GM18867 (cell line): ENCODE data around the gene OR2G6.
"Not testable (repeated sequence)": the region's sequence is repeated elsewhere in the genome, so short reads cannot be mapped to it uniquely, and the experiment has no call there.

ENCODE experiments used
- ATAC-seq: cut with Tn5 transposase; IDR thresholded peaks from one replicate; pipeline ENCODE4 v1.9.1; 2021; ENCODE audit warnings: mild to moderate bottlenecking, moderate library complexity; ENCODE audit not compliant: unreplicated experiment

The OR2G6 gene

DNA sequence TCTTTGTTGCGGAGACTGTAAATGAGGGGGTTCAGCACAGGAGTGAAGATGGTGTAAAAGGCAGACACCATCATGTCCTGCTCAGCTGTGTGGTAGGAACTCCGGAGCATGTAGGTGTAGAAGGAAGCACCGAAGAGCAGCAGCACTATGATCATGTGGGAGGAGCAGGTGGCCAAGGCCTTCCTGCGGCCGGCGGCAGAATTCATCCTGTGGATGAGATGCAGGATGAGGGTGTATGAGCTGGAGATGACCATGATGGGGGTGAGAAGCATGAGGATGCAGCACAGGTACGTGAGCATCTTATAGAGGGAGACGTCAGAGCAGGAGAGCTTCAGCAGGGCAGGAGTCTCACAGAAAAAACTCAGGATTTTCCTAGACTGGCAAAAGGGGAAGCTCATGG, 66.0 kb downstream of the OR2G6 start:
- not testable (repeated sequence) for ATAC-seq

DNA sequence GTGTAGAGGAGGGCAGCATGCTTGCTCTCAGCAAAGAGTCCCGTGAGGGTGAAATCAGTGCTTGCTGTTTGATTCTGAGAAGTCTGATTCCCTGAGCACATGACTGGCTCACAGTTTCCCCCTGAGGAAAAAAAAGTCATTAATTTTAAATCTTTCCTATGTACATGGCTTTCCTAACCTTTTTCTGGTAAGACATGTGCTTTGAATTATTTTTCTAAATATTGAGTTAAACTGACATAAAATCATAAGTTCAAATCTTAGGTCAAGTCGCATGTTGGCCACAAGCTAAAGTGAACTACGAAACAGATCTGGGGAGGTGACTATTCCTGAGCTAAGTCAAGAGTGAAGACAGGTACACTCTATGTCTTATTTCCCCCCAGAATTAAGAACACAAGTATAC, 66.8 kb downstream of the OR2G6 start, which contains the start of gene OR2T34:
Gene OR2T34, minus strand, starts transcription at position 101 of the 400 bp plus-strand sequence. Its CDS starts 0 bp downstream, at position 101.
- ATAC-seq: not testable (repeated sequence)

DNA sequence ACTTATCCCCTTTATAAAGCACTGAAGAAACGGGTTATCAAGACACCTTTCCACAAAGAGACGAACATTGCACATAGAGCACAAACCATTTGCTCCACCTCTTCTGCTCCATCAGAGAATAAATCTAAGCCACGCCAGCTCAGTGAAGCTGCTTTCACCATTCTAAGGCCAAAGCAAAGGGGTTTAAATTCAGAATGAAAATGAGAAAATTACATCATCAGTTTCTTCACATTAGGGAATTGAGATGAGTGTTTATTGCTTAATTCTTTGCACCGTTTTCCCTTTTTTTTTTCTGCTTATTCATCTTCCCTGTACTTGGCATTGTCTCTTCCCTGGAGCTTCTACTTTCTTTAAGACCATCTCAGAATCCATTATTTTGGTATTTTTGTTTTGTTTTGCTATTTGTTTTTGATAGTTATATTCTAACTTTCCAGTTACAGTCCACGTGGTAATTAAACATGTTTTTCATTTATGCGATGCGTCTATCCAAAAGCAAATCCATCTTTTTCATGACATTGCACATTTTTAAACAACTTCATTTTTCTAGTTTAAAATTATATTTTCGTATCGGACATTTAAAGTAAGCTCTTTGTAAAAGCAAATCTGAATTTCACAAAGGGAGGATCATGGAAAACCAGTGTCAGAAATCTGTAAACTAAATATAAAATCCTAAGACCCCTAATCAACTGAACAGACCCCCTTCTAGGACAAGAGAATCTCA, 68.5 kb downstream of the OR2G6 start:
- no peak for ATAC-seq
